Subcutaneous adipose tissue (tissue), 4 donors: ENCODE data around the gene SLC26A11. TPM values are rescaled to one million over a fixed set of nuclear protein-coding genes. Genes with fewer than 3 reads are reported as not detected.

Source experiments
- total RNA-seq, 4 donors: library from RNA; depleted of rRNA; stranded (reverse); fragments of >200 nt; gene quantifications; one replicate each; pipeline ENCODE4 v1.1.0, GENCODE V29; 2016
- TF ChIP-seq, protein P1 (sequence below): fragments of 450-650 bp; IDR thresholded peaks from one replicate; pipeline ENCODE4 v1.5.1; 2016; ENCODE audit warnings: low read depth, mild to moderate bottlenecking, control low read depth, antibody characterized with exemption, moderate library complexity

Gene SLC26A11
- total RNA-seq, 4 donors from 2014 or later = 4.7 to 31.4 (median 13.0) TPM

DNA sequence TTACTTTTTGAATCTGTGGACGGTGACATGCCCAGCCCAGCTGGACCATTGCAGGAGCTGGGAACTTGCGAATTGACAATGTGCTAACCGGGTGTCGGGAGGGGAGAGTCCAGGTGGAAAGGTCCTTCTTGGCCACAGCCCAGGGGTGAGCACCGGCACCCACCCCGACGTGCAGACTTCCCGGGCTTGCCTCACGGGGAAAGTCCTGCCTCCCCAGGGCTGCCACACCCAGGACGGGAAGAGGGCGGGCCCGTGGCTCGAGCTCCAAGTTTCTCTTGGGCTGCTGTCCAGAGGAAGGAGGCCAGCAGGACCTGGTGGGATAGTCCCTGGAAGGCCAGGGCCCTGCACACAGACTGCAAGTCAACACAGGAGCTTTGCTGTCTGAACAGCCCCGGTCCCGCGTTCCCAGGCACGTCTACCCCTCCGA lies 32.7 kb upstream of the SLC26A11 start:
- TF ChIP-seq, protein P1, sequence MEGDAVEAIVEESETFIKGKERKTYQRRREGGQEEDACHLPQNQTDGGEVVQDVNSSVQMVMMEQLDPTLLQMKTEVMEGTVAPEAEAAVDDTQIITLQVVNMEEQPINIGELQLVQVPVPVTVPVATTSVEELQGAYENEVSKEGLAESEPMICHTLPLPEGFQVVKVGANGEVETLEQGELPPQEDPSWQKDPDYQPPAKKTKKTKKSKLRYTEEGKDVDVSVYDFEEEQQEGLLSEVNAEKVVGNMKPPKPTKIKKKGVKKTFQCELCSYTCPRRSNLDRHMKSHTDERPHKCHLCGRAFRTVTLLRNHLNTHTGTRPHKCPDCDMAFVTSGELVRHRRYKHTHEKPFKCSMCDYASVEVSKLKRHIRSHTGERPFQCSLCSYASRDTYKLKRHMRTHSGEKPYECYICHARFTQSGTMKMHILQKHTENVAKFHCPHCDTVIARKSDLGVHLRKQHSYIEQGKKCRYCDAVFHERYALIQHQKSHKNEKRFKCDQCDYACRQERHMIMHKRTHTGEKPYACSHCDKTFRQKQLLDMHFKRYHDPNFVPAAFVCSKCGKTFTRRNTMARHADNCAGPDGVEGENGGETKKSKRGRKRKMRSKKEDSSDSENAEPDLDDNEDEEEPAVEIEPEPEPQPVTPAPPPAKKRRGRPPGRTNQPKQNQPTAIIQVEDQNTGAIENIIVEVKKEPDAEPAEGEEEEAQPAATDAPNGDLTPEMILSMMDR = no peak

DNA sequence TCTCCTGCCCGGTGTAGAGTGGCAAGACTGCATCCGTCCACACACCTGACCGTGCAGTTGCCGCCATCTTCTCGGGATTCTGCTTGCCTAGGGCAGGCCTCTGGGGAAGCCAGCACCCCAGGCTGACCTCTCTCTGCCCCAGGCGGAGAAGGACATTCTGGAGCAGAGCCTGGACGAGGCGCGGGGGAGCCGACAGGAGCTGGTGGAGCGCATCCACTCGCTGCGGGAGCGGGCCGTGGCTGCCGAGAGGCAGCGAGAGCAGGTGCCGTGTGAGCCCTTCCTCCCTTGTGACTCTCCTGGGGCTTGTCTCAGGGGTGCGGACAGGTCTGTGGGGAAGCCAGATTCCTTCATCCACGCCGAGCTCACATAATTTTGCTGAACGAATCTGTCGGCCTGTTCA lies 30.6 kb upstream of the SLC26A11 start:
- TF ChIP-seq, protein P1 = no peak

DNA sequence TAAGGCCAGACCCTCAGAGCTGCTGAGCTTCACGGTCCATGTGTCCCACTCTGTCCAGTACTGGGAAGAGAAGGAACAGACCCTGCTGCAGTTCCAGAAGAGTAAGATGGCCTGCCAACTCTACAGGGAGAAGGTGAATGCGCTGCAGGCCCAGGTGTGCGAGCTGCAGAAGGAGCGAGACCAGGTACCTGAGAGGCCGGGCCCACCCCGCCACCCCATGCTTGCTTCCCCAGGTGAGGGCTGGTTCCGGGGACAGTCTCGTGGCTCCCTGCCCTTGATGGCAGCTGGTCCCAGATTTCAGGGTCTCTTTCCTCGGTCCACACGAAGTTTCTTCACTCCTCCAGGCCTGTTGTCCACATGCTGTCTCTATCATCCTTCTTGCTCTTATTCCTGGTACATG lies 29.5 kb upstream of the SLC26A11 start:
- TF ChIP-seq, protein P1 = no peak

DNA sequence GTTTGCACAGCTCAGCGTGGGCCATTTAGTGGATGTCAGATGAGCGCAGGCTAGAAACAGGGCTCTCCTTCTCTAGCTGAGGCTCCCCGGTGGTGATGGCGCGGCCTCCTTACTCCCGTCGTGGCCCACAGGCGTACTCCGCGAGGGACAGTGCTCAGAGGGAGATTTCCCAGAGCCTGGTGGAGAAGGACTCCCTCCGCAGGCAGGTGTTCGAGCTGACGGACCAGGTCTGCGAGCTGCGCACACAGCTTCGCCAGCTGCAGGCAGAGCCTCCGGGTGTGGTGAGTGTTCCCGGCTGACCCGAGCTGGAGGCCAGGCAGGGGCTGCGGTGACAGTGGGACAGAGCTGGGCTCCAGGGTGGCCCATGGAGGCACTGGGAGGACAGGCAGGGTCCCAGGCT lies 29.0 kb upstream of the SLC26A11 start:
- TF ChIP-seq, protein P1 = no peak

DNA sequence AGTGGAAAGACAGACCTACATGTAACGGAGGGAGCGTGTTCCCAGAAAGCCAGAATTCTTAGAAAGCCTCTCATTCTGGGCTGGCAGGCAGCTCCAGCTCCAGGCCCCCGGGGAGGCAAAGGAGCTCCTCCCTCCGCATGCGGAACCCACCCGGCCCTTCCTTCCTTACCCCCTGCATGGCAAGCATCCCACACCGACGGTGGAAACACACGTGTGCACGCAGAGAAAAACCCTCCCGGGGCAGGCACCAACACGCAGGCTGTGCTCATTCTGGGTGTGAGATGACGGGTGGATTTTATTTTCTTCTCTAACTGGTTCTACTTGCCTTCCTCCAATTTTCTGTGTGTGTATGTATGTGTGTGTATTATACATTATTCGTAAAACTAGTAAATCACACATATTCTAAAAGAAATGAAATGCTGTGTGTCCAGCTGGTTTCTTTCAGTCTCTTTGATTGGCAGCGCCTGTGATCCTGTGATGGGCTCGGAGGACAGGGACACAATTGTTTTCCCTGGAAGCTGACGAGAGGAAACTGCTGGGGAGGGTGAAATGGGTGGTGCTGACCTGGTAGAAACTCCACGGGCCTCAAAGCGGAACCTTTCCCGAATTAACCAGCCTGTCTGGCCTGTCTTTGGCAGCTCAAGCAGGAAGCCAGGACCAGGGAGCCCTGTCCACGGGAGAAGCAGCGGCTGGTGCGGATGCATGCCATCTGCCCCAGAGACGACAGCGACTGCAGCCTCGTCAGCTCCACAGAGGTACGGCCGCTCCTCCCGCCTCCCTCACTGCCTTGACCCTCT lies 28.2 kb upstream of the SLC26A11 start:
- TF ChIP-seq, protein P1 = no peak

DNA sequence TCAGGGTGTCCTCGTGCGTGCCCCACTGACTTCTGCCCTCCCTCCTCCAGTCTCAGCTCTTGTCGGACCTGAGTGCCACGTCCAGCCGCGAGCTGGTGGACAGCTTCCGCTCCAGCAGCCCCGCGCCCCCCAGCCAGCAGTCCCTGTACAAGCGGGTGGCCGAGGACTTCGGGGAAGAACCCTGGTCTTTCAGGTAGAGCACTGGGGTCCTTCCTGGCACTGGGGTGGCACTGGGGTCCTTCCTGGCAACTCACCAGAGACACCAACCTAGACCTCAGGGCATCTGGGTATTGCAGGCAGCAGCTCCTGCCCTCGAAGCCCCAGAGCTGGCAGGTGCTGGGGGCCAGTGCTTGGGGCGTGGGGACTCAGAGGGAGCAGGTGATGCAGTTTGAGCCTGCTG lies 25.1 kb upstream of the SLC26A11 start:
- TF ChIP-seq, protein P1 = no peak

DNA sequence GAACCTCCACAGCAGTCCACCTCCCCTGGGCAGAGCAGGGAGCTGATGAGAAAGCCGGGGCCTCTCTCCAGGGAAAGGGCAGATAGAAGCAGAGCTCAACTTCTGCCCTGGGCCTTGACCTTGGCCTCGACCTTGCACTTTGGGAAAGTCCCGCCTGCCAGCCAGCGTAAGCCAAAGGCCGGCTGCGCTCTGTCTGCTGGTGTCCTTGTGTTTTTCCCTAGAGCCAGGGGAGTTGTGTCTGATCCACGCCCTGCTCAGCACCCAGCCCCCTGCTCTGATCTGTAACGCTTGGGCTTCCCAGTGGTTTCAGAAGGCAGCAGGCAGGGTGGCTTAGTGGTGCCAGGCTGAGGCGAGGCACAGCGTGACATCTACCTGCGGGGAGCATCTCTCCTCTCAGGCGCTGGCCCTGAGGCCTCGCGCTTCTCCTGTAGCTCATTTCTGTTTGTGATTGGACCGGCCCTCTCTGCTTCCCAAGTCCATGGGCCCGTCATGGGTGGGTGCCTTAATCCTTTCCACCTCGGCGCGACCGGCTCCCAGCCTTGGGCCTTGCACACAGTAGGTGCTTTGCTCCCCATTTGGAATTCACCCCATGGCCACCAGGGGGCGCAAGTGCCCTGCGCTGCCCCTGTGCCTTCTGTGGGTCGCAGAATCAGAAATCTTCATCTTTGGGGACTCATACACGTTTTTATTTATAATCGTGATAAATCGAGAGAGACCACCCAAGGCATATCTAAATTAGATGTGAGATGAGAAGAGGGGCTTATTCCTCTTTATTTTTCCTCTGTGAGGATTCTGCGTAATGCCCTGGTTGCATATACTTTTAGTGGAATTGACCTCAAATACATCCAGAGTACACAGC lies 24.3 kb upstream of the SLC26A11 start:
- TF ChIP-seq, protein P1 = no peak
